ENCODE data around the gene CRISPLD2. TPM values are rescaled to one million over a fixed set of nuclear protein-coding genes. Genes with fewer than 3 reads are reported as not detected.

Gene CRISPLD2
- total and polyA plus RNA-seq, 10 of the 15 experiments (the other 5 are each of a cell fraction or from before 2014, with no cell fraction given) = 0.03 to 0.30 (median 0.08) TPM; not detected in 5

DNA sequence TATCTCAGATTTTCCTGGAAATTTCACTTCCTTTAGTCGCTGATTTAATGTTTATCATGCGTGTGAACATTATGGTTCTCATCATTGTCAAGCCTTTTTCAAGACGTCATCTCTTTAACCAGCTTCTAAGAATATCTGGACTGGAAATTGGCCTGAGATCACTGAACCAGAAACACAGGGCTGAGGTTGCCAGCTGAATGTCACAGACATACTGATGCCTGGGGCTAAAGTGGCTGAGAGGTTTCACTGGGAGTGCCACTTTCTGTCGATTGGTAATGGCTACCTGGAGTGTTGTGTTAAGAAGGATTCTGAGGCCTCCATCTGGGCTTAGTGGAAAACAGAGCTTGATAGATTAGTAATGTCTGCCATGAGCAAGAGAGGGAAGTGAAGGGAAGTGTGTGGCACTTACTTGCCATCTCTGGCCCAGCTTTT is 54.2 kb downstream of the CRISPLD2 start (continued):
- TF ChIP-seq JUND (IDR thresholded peaks at IDR 0.05; ENCODE audit: low read depth, low read length) = no peak
- no peak for TF ChIP-seq NRF1 (conservative IDR thresholded peaks at IDR 0.05; ENCODE audit: low read depth, low read length)
- no peak for TF ChIP-seq SREBF2 (IDR thresholded peaks at IDR 0.05; ENCODE audit: low read length)
- no peak for TF ChIP-seq GABPA (IDR thresholded peaks at IDR 0.05; ENCODE audit: low read depth)
- no peak for TF ChIP-seq EP300 (IDR thresholded peaks at IDR 0.05; ENCODE audit: borderline replicate concordance in 1 of 2, control insufficient read depth in 1 of 2, low read depth in 2 of 2, low read length in 2 of 2)
- no peak for TF ChIP-seq HDGF (IDR thresholded peaks at IDR 0.05)
- no peak for TF ChIP-seq ZNF207 (IDR thresholded peaks at IDR 0.05; ENCODE audit: borderline replicate concordance)
- no peak for TF ChIP-seq PAX5 (IDR thresholded peaks at IDR 0.05; ENCODE audit: borderline replicate concordance, low read depth, low read length)

GRCh38 chr16:84874553-84874952 is 54.8 kb downstream of the CRISPLD2 start:
- no peak overlapping the region for H3K4me2 ChIP-seq (ENCODE audit: control insufficient read depth, insufficient read depth)
- no peak overlapping the region for H3K9ac ChIP-seq (ENCODE audit: control insufficient read depth, insufficient read depth, low read length)
- DNase-seq (ENCODE audit: low read depth, low spot score) (no peak), ATAC-seq (no peak), FAIRE-seq (no peak)
- no peaks in the 10 kb centered on the region for H3K4me1 ChIP-seq (ENCODE audit: control insufficient read depth, insufficient read depth, low read length)
- H3K27ac ChIP-seq (ENCODE audit: control insufficient read depth, insufficient read depth) = no peak overlapping the region
- no peaks in the 10 kb centered on the region for H3K9me3 ChIP-seq (replicated peaks; ENCODE audit: control insufficient read depth, insufficient read depth, low read length)
- H3K27me3 ChIP-seq (replicated peaks in 1 of 2; ENCODE audit: control insufficient read depth in 2 of 2, insufficient read depth in 2 of 2, low read length in 1 of 2) = no peaks in the 10 kb centered on the region; a peak in 1 of 4 replicates
- intact Hi-C loops (cut with micrococcal nuclease; ENCODE audit: unreplicated experiment) = no loop called here
- no peak for TF ChIP-seq LARP7 (IDR thresholded peaks at IDR 0.05)
- TF ChIP-seq FOS (IDR thresholded peaks at IDR 0.05; ENCODE audit: borderline replicate concordance, extremely low read depth, insufficient read length) = no peak
- TF ChIP-seq PML (IDR thresholded peaks at IDR 0.05; ENCODE audit: low read length) = no peak
- no peak for TF ChIP-seq ATF7 (IDR thresholded peaks at IDR 0.05; ENCODE audit: low read depth)
- TF ChIP-seq NR2C2 (IDR thresholded peaks at IDR 0.05; ENCODE audit: borderline replicate concordance, control insufficient read depth, insufficient read length, low read depth) = no peak
- TF ChIP-seq SRF (IDR thresholded peaks at IDR 0.05; ENCODE audit: low read depth in 2 of 2, low read length in 2 of 2) = no peak
- no peak for TF ChIP-seq RAD51 (IDR thresholded peaks at IDR 0.05)
- TF ChIP-seq, protein P1, sequence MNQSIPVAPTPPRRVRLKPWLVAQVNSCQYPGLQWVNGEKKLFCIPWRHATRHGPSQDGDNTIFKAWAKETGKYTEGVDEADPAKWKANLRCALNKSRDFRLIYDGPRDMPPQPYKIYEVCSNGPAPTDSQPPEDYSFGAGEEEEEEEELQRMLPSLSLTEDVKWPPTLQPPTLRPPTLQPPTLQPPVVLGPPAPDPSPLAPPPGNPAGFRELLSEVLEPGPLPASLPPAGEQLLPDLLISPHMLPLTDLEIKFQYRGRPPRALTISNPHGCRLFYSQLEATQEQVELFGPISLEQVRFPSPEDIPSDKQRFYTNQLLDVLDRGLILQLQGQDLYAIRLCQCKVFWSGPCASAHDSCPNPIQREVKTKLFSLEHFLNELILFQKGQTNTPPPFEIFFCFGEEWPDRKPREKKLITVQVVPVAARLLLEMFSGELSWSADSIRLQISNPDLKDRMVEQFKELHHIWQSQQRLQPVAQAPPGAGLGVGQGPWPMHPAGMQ (IDR thresholded peaks at IDR 0.05; ENCODE audit: borderline replicate concordance) = no peak
- TF ChIP-seq, protein P2, sequence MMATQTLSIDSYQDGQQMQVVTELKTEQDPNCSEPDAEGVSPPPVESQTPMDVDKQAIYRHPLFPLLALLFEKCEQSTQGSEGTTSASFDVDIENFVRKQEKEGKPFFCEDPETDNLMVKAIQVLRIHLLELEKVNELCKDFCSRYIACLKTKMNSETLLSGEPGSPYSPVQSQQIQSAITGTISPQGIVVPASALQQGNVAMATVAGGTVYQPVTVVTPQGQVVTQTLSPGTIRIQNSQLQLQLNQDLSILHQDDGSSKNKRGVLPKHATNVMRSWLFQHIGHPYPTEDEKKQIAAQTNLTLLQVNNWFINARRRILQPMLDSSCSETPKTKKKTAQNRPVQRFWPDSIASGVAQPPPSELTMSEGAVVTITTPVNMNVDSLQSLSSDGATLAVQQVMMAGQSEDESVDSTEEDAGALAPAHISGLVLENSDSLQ (IDR thresholded peaks at IDR 0.05) = no peak
- no peak overlapping the region for H3K4me3 ChIP-seq
- ChIA-PET CTCF (interaction anchor here (0.6 to 2.1 kb wide), 7 partner anchors 10 to 126 kb away, joined by 3 to 8 read pairs (median 4); no protein-coding TSS in a partner anchor), POLR2A (interaction anchor here (0.7 to 1.7 kb wide), 2 partner anchors 9 to 226 kb away, joined by 4 to 7 read pairs; no protein-coding TSS in a partner anchor), RAD21 (ENCODE audit: unreplicated experiment) (no interaction called here), SMC1A (ENCODE audit: uncharacterized antibody, unreplicated experiment) (interaction anchor here (1.0 to 3.1 kb wide), 6 partner anchors 10 to 122 kb away, joined by 3 to 19 read pairs (median 4); no protein-coding TSS in a partner anchor)
- H3K79me2 ChIP-seq (ENCODE audit: control insufficient read depth, insufficient read depth, low read length) = no peaks in the 10 kb centered on the region
- H2AFZ ChIP-seq (ENCODE audit: control insufficient read depth, low read depth, low read length) = no peak overlapping the region
- no peaks in the 10 kb centered on the region for H3K36me3 ChIP-seq (ENCODE audit: control insufficient read depth in 2 of 2, insufficient read depth in 2 of 2, low read length in 1 of 2)
- WGBS (ENCODE audit: insufficient coverage, insufficient replicate concordance, low lambda C conversion rate, missing lambda C conversion rate) = 78% methylated on average over 5 of the region's 5 CpGs
- H4K20me1 ChIP-seq (ENCODE audit: control insufficient read depth, insufficient read depth) = no peaks in the 10 kb centered on the region
- in situ Hi-C loops (cut with MboI) = no loop called here
- no TSS peak for BruUV-seq (replicated peaks)

Measured in GM12878 (cell line).